Measurements from ENCODE around the gene CTDSPL. TPM values are rescaled to one million over a fixed set of nuclear protein-coding genes. Genes with fewer than 3 reads are reported as not detected.

Gene CTDSPL
- total and polyA plus RNA-seq, 10 of the 15 experiments (the other 5 are each of a cell fraction or from before 2014, with no cell fraction given): 0.05 to 0.51 (median 0.18) TPM; not detected in 6

- in situ Hi-C loops (cut with MboI): no loop called here
- WGBS (ENCODE audit: insufficient coverage, insufficient replicate concordance, low lambda C conversion rate, missing lambda C conversion rate): 90% methylated on average over 15 of the region's 15 CpGs
- H3K27ac ChIP-seq (ENCODE audit: control insufficient read depth, insufficient read depth): no peak overlapping the region
- H2AFZ ChIP-seq (ENCODE audit: control insufficient read depth, low read depth, low read length): no peak overlapping the region
- intact Hi-C loops (cut with micrococcal nuclease; ENCODE audit: unreplicated experiment): no loop called here
- SMC1A ChIA-PET (ENCODE audit: uncharacterized antibody, unreplicated experiment): interaction anchor here (1.0 kb wide), 1 partner anchor 128 kb away, joined by 3 read pairs; no protein-coding TSS in a partner anchor
- H3K9ac ChIP-seq (ENCODE audit: control insufficient read depth, insufficient read depth, low read length): no peak overlapping the region
- CTCF ChIA-PET: interaction anchor here (0.8 to 1.4 kb wide), 5 partner anchors 9 to 463 kb away, joined by 3 to 5 read pairs (median 4); no protein-coding TSS in a partner anchor
- RAD21 ChIA-PET (ENCODE audit: unreplicated experiment): interaction anchor here (0.6 to 0.8 kb wide), 2 partner anchors 27 to 80 kb away, joined by 3 read pairs; no protein-coding TSS in a partner anchor
- POLR2A ChIA-PET: no interaction called here
- ATAC-seq (peak; percentile 36), DNase-seq (ENCODE audit: low read depth, low spot score) (no peak), FAIRE-seq (no peak)
- no peaks in the 10 kb centered on the region for H4K20me1 ChIP-seq (ENCODE audit: control insufficient read depth, insufficient read depth)
- H3K4me1 ChIP-seq (ENCODE audit: control insufficient read depth, insufficient read depth, low read length): no peaks in the 10 kb centered on the region; the same call in 1 of the 2 replicates
- H3K27me3 ChIP-seq (replicated peaks in 1 of 2; ENCODE audit: control insufficient read depth in 2 of 2, insufficient read depth in 2 of 2, low read length in 1 of 2): no peaks in the 10 kb centered on the region
- H3K9me3 ChIP-seq (replicated peaks; ENCODE audit: control insufficient read depth, insufficient read depth, low read length): no peaks in the 10 kb centered on the region
- no peaks in the 10 kb centered on the region for H3K79me2 ChIP-seq (ENCODE audit: control insufficient read depth, insufficient read depth, low read length)
- BruUV-seq (replicated peaks): no TSS peak
- no peak overlapping the region for H3K4me3 ChIP-seq
- H3K36me3 ChIP-seq (ENCODE audit: control insufficient read depth in 2 of 2, insufficient read depth in 2 of 2, low read length in 1 of 2): peaks cover 0 to 3% of the 10 kb centered on the region in 2 experiments; a peak in 2 of 4 replicates
- no peak overlapping the region for H3K4me2 ChIP-seq (ENCODE audit: control insufficient read depth, insufficient read depth)
- no peak for TF ChIP-seq HDGF (IDR thresholded peaks at IDR 0.05)
- TF ChIP-seq RELB (IDR thresholded peaks at IDR 0.05; ENCODE audit: low read depth): 0 out of 2 replicates have a peak, but pooled peaks have one; percentile 31
- TF ChIP-seq IRF5 (IDR thresholded peaks at IDR 0.05; ENCODE audit: borderline replicate concordance): no peak
- TF ChIP-seq NR2F1 (conservative IDR thresholded peaks at IDR 0.05): peak; percentile 72
- no peak for TF ChIP-seq RAD51 (IDR thresholded peaks at IDR 0.05)
- peak in 1 of 2 experiments; percentile 40; a peak in 2 of 4 replicates for TF ChIP-seq BHLHE40 (IDR thresholded peaks at IDR 0.05; ENCODE audit: borderline replicate concordance in 1 of 2, low read depth in 2 of 2, low read length in 1 of 2)
- TF ChIP-seq BCL3 (IDR thresholded peaks at IDR 0.05; ENCODE audit: borderline replicate concordance, insufficient read depth, low read depth, low read length, poor library complexity, severe bottlenecking): peak; percentile 4
These were observed 143.7 kb downstream of the CTDSPL start for GRCh38 chr3:38005076-38006020.

Measured in GM12878 (cell line).